ENCODE measurements around the gene CD6. TPM values are rescaled to one million over a fixed set of nuclear protein-coding genes. Genes with fewer than 3 reads are reported as not detected.

Gene CD6
- total and polyA plus RNA-seq, 2 donors (not counting 3 experiments of a cell fraction or from before 2014, with no cell fraction given): not detected

- Histone ChIP-seq H4K20me1 (replicated peaks; ENCODE audit: control insufficient read depth, extremely low read depth, insufficient read depth, low read length) (no peaks in the 10 kb centered on the region), H3K9me3 (replicated peaks; ENCODE audit: control insufficient read depth, insufficient read depth, low read length) (no peaks in the 10 kb centered on the region), H3K79me2 (ENCODE audit: control insufficient read depth, insufficient read depth, low read length) (no peaks in the 10 kb centered on the region), H3K27me3 (ENCODE audit: control insufficient read depth in 2 of 2, insufficient read depth in 2 of 2, low read length in 2 of 2) (no peaks in the 10 kb centered on the region), H3K4me3 (replicated peaks in 1 of 3; ENCODE audit: insufficient read depth in 1 of 3, low read depth in 1 of 3, low read length in 3 of 3) (no peak overlapping the region), H3K9ac (replicated peaks; ENCODE audit: extremely low read depth, insufficient read depth, low read length) (no peak overlapping the region), H2AFZ (ENCODE audit: low read depth, low read length) (no peak overlapping the region), H3K4me2 (ENCODE audit: insufficient read depth, low read length) (no peak overlapping the region), H3K27ac (ENCODE audit: insufficient read depth, low read depth, low read length) (no peak overlapping the region), H3K36me3 (ENCODE audit: control insufficient read depth in 2 of 2, extremely low read depth in 1 of 2, insufficient read depth in 2 of 2, low read length in 2 of 2) (no peaks in the 10 kb centered on the region), H3K4me1 (ENCODE audit: control insufficient read depth, extremely low read depth, insufficient read depth, low read length) (no peaks in the 10 kb centered on the region), H3K9me1 (replicated peaks; ENCODE audit: control insufficient read depth, extremely low read depth, insufficient read depth, low read length) (no peaks in the 10 kb centered on the region)
- ChIA-PET CTCF (no interaction called here), POLR2A (no interaction called here)
- TF ChIP-seq MAX (IDR thresholded peaks at IDR 0.05; ENCODE audit: insufficient read depth, insufficient read length): no peak
- TF ChIP-seq JUN (IDR thresholded peaks at IDR 0.05; ENCODE audit: borderline replicate concordance, insufficient read depth, insufficient read length, low read depth): no peak
- no peak for TF ChIP-seq GATA2 (IDR thresholded peaks at IDR 0.05; ENCODE audit: insufficient read depth, insufficient read length, low read depth, low read length)
- no peak for TF ChIP-seq POLR2AphosphoS5 (IDR thresholded peaks at IDR 0.05; ENCODE audit: insufficient read depth, low read depth, low read length)
- TF ChIP-seq POLR2A (IDR thresholded peaks at IDR 0.05; ENCODE audit: low read depth, low read length): no peak
- no peak for TF ChIP-seq EZH2 (IDR thresholded peaks at IDR 0.05; ENCODE audit: borderline replicate concordance, low read depth, low read length, severe bottlenecking)
- no peak for TF ChIP-seq CTCF (IDR thresholded peaks at IDR 0.05; ENCODE audit: extremely low read depth in 1 of 2, insufficient read depth in 1 of 2, low read depth in 1 of 2, low read length in 2 of 2)
- no peak for TF ChIP-seq FOS (IDR thresholded peaks at IDR 0.05; ENCODE audit: borderline replicate concordance, insufficient read depth, low read length)
- TF ChIP-seq MYC (IDR thresholded peaks at IDR 0.05; ENCODE audit: low read depth, low read length): no peak
- dilution Hi-C loops (cut with MboI; ENCODE audit: extremely low pct_ligation_motif_present, low sequenced_read_pairs): no loop called here
- intact Hi-C loops (cut with micrococcal nuclease): no loop called here
- DNase-seq (ENCODE audit: low read depth, low spot score) (no peak), FAIRE-seq (no peak)
- BruUV-seq (replicated peaks): no TSS peak
Observed at GRCh38 chr11:61034111-61034510, 62.6 kb downstream of the CD6 start.
